ENCODE measurements around the gene HDAC10.

Gene HDAC10

GRCh38 chr22:50215297-50216054 is 35.6 kb downstream of the HDAC10 start:
- no peak for TF ChIP-seq CTCF (IDR thresholded peaks at IDR 0.05; ENCODE audit: control insufficient read depth, extremely low read depth, insufficient read depth)
- no peak overlapping the region for H3K4me3 ChIP-seq (ENCODE audit: low read depth, low read length)
- no peak for DNase-seq (ENCODE audit: low read depth)

- DNase-seq (ENCODE audit: low read depth) = no peak
- H3K4me3 ChIP-seq (ENCODE audit: low read depth, low read length) = no peak overlapping the region
- TF ChIP-seq CTCF (IDR thresholded peaks at IDR 0.05; ENCODE audit: control insufficient read depth, extremely low read depth, insufficient read depth) = no peak
These were observed 37.8 kb downstream of the HDAC10 start for GRCh38 chr22:50213263-50213662.

GRCh38 chr22:50211147-50211546 is 39.9 kb downstream of the HDAC10 start:
- no peak for DNase-seq (ENCODE audit: low read depth)
- TF ChIP-seq CTCF (IDR thresholded peaks at IDR 0.05; ENCODE audit: control insufficient read depth, extremely low read depth, insufficient read depth) = no peak
- no peak overlapping the region for H3K4me3 ChIP-seq (ENCODE audit: low read depth, low read length)

- H3K4me3 ChIP-seq (ENCODE audit: low read depth, low read length) = no peak overlapping the region
- DNase-seq (ENCODE audit: low read depth) = no peak
- no peak for TF ChIP-seq CTCF (IDR thresholded peaks at IDR 0.05; ENCODE audit: control insufficient read depth, extremely low read depth, insufficient read depth)
These were observed 40.5 kb downstream of the HDAC10 start for GRCh38 chr22:50210378-50211139.

- H3K4me3 ChIP-seq (ENCODE audit: low read depth, low read length) = no peak overlapping the region
- TF ChIP-seq CTCF (IDR thresholded peaks at IDR 0.05; ENCODE audit: control insufficient read depth, extremely low read depth, insufficient read depth) = peak; percentile 86
- DNase-seq (ENCODE audit: low read depth) = no peak
These were observed 41.2 kb downstream of the HDAC10 start for GRCh38 chr22:50209893-50210292.

- H3K4me3 ChIP-seq (ENCODE audit: low read depth, low read length) = no peak overlapping the region
- no peak for DNase-seq (ENCODE audit: low read depth)
- TF ChIP-seq CTCF (IDR thresholded peaks at IDR 0.05; ENCODE audit: control insufficient read depth, extremely low read depth, insufficient read depth) = no peak
These were observed 41.8 kb downstream of the HDAC10 start for GRCh38 chr22:50208939-50209892.

Data from LNCaP clone FGC (cell line).